ENCODE results near the gene PRPF4.
"Not testable (repeated sequence)": the region's sequence is repeated elsewhere in the genome, so short reads cannot be mapped to it uniquely, and the experiment has no call there.

The PRPF4 gene

DNA sequence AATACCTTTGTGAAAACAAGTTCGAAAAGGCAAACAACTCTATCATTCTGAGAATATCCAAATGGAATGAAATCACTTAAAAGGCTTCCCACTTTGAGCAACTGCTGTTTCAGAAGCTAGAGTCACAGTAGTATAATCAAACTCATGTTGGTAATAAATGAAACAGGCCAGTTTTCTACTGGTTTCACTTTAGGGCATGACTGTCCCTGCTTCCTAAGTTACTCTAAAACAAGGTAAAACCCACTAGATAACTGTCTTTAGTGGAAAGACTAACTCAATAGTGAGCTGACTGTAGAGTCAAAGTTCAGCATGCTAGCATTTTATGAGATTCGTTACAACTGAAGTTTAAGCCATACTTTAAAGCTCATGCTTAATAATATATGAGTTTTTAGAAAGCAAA is 6.1 kb upstream of the PRPF4 start:
- DNase-seq = no peak

- DNase-seq = no peak
Measured at GRCh38 chr9:113269871-113270270, 5.6 kb upstream of the PRPF4 start.

GRCh38 chr9:113274474-113275156 is 843 bp upstream of the PRPF4 start:
- peak; percentile 76 for DNase-seq

GRCh38 chr9:113278840-113279239 is 3.4 kb downstream of the PRPF4 start:
- DNase-seq = no peak

- DNase-seq = no peak
Measured at GRCh38 chr9:113281356-113281755, 5.9 kb downstream of the PRPF4 start.

GRCh38 chr9:113289091-113289490 is 13.6 kb downstream of the PRPF4 start:
- DNase-seq = no peak

DNA sequence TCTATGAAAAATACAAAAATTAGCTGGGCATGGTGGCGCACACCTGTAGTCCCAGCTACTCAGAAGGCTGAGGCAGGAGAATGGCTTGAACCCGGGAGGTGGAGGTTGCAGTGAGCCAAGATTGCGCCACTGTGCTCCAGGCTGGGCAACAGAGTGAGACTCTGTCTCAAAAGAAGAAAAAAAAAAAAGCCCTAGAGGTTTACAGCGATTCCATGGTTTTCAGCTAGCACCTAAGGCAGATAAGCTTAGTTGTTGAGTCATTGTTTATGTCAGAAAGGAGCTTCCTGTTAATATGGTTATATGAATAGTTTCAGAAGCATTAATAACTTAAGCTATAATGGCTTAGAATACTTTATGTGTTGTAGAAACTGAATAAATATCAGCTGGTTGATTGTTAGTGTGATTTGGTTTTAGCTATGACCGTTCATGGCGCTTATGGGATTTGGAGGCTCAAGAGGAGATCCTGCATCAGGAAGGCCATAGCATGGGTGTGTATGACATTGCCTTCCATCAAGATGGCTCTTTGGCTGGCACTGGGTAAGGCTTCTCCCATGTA is 14.7 kb downstream of the PRPF4 start:
- DNase-seq = no peak

DNA sequence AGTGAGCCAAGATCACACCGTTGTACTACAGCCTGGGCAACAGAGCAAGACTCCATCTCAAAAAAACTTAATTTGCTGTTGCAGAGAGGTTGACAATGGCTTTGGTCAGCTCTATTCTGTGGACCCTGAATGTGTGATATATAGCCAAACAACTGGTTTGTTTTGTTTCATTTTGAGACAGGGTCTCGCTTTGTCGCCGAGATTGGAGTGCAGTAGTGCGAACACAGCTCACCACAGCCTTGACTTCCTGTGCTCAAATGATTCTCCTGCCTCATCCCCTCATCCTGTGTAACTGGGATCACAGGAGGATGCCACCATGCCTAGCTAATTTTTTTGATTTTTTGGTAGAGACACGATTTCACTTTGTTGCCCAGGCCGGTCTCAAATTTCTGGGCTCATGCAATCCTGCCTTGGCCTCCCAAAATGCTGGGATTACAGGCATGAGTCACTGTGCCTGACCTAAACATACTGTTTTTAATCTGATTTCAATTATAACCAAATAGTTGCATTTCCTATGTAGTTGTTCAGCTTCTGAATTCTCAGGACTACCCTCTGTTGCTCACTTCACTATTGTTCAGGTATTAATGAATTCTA is 17.9 kb downstream of the PRPF4 start:
- no peak for DNase-seq

- not testable (repeated sequence) for DNase-seq
Measured at GRCh38 chr9:113296247-113296646, 20.8 kb downstream of the PRPF4 start.

DNA sequence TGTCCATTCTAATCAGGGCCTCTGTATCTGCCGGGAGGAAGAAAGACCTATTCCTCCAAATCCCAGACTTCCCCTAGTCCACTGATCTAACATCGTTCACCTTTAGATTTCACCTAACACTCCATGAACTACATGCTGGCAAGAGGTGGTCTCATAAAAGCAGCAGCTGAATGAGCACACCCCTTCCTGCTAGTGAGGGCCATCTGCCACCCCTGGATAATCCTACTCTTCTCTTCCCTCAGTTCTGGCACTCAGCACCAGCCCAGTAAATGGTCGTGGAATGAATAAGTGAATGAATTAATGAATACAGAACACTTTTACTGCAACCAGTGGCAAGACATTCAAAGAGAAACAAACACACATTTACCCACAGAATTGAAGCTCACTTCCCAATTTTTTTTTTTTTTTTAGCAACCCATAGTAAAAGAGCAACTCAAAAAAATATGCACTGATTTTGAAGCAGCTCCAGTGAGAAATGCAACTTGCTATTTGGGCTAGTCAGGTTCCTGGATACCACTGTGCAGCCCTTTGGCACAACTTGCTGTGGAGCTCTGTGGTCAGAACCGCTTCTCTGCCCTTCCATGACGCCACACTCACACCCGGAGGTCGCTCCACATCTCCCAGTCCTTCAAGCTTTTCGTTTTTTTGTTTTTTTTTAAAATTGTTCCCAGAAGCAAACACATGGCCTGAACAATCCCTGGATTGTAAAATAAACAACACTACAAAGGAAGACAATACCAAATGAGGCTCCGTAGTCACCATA is 21.5 kb downstream of the PRPF4 start:
- DNase-seq = no peak

GRCh38 chr9:113298311-113298710 is 22.9 kb downstream of the PRPF4 start:
- no peak for DNase-seq

DNA sequence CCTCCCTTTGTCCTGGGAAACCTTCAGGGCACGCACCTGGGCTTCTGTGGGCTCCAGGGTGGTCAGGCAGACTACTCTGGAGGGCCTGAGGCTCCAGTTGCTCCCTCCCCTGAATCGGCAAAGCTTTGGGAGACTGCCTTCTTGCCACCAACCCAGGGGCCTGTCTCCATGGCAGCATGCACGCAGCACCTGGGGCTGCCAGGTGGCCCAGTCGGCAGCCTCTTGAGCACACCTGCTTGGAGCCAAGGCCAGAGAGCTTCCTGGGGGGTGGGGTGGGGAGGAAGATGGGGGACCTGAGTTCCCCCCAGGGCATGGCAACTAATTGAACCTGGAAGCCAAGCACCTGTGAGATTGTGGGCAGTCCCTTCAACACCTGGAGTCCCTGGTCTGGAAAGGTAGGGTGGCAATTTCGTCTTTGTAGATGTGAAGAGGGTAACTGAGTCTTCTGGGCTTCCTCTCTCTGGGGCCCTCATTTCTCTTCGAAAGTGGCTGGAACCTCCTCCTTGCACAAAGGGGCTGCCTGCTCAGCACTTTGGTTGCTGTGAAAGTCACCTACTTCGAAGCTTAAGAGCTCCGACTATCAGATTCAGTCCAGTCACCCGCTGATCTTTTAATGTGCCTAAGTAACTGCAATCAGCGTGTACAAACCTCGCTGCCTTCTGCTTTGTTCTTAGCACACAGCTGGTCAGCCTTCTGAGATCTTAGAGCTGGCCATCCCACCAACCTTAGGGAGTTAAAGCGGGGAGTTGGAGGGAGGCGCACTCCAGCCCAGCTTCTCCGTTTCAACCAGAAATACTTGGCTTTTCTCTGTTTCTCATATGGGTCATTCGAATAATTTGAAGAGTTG is 23.7 kb downstream of the PRPF4 start:
- DNase-seq = no peak

- no peak for DNase-seq
Measured at GRCh38 chr9:113299800-113300292, 24.4 kb downstream of the PRPF4 start.

DNA sequence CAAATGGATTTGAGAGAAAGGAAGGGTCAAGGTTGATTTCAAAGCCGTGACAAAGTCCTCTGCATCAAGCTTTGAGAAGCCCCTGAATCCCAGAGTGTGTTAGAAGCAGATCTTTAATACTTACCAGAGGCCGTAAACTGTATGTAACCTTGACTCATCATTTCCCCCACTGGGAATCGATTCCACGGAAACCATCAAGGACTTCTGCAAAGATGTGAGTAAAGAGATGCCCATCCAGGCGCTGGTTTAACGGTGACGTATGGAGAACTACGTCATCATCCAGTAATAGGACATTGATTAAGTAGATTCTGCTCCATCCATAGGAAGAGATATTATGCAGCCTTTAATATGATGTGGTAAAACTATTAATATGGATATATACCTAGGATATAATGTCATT is 26.1 kb downstream of the PRPF4 start:
- no peak for DNase-seq

GRCh38 chr9:113302792-113303418 is 27.4 kb downstream of the PRPF4 start, which contains the start of gene RNF183:
RNF183 (minus strand) TSS chr9:113303376; CDS start chr9:113298184, 5,192 bp downstream.
- no peak for DNase-seq

GRCh38 chr9:113306566-113306965 is 31.1 kb downstream of the PRPF4 start:
- DNase-seq = no peak

DNA sequence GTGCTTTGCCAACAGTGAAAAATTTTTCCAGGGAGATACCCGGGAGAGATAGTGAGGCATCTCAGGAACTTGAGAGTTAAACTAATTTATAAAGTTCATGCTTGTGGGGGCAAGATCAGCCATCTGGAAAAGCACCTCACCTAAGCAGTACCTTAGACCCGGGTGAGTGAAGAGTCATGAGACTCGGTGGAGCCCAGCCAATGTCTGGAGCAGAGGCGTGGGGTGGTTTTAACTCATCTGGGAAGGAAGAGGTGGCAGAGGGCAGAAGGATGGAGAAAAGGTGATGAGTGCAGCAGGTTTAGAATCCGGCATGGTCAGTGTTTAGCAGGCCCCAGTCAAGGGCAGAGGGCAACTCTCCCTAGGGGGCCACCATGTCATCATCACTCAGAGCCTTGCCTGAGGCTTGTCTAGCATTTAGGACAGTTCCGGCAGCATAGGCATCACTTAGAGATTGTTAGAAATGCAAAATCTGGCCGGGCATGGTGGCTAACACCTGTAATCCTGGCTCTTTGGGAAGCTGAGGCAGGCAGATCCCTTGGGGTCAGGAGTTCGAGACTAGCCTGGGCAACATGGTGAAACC is 32.0 kb downstream of the PRPF4 start:
- DNase-seq = no peak

GRCh38 chr9:113309204-113309813 is 33.9 kb downstream of the PRPF4 start:
- DNase-seq = peak; percentile 50

DNA sequence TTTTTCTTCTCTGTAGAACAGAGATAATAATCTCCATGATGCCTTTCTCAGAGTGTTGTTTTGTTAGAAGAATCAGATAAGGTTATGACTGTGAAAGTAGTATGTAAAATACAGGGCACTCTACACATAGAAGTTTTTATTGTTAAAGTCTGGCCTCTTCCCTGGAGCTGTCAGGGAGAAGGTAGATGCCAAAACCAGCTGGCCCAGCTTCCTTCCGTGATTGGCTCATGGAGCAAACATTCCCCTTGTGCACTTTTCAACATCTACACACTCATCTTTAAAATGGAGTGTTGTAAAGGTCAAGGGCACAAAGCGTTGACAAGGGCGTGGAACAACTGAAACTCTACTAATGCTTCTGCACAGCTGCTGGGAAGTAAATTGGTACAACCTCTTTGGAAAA is 35.1 kb downstream of the PRPF4 start:
- DNase-seq = no peak

- no peak for DNase-seq
Measured at GRCh38 chr9:113311961-113312360, 36.5 kb downstream of the PRPF4 start.

GRCh38 chr9:113313261-113313660 is 37.8 kb downstream of the PRPF4 start:
- no peak for DNase-seq

All from CD4-positive, alpha-beta T cell treated with Interleukin-21 for 1 hour (primary cell).